ENCODE results near the gene GAB3. TPM values are rescaled to one million over a fixed set of nuclear protein-coding genes. Genes with fewer than 3 reads are reported as not detected.

Gene GAB3
- total RNA-seq, 1 donor from 2014 or later = 1.1 TPM

GRCh38 chrX:154762537-154763296, 11.8 kb upstream of the GAB3 start, which contains the start of gene DKC1:
TSS of gene DKC1 (plus strand) at chrX:154762864. CDS start at chrX:154762966, 102 bp downstream.
- H3K9me3 Mint-ChIP-seq (ENCODE audit: unreplicated experiment) = no peaks in the 10 kb centered on the region
- H3K27ac Mint-ChIP-seq (ENCODE audit: unreplicated experiment) = peak within 1 kb of the TSS; percentile 84
- DNase-seq (ENCODE audit: extremely low spot score, unreplicated experiment) = peak; percentile 98
- TF ChIP-seq, protein P1, sequence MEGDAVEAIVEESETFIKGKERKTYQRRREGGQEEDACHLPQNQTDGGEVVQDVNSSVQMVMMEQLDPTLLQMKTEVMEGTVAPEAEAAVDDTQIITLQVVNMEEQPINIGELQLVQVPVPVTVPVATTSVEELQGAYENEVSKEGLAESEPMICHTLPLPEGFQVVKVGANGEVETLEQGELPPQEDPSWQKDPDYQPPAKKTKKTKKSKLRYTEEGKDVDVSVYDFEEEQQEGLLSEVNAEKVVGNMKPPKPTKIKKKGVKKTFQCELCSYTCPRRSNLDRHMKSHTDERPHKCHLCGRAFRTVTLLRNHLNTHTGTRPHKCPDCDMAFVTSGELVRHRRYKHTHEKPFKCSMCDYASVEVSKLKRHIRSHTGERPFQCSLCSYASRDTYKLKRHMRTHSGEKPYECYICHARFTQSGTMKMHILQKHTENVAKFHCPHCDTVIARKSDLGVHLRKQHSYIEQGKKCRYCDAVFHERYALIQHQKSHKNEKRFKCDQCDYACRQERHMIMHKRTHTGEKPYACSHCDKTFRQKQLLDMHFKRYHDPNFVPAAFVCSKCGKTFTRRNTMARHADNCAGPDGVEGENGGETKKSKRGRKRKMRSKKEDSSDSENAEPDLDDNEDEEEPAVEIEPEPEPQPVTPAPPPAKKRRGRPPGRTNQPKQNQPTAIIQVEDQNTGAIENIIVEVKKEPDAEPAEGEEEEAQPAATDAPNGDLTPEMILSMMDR (IDR thresholded peaks at IDR 0.05) = peak; percentile 21
- peaks cover 5% of the 10 kb centered on the region for H3K36me3 Mint-ChIP-seq (ENCODE audit: unreplicated experiment)
- peak within 1 kb of the TSS; percentile 86 for H3K4me3 Mint-ChIP-seq (ENCODE audit: unreplicated experiment)
- H3K4me1 Mint-ChIP-seq (ENCODE audit: unreplicated experiment) = peaks cover 10% of the 10 kb centered on the region
- no peaks in the 10 kb centered on the region for H3K27me3 Mint-ChIP-seq (ENCODE audit: unreplicated experiment)

GRCh38 chrX:154761977-154762536, 11.2 kb upstream of the GAB3 start:
- H3K36me3 Mint-ChIP-seq (ENCODE audit: unreplicated experiment) = peaks cover 5% of the 10 kb centered on the region
- H3K27me3 Mint-ChIP-seq (ENCODE audit: unreplicated experiment) = no peaks in the 10 kb centered on the region

GRCh38 chrX:154758696-154759095, 7.8 kb upstream of the GAB3 start:
- H3K36me3 Mint-ChIP-seq (ENCODE audit: unreplicated experiment) = no peaks in the 10 kb centered on the region
- H3K27me3 Mint-ChIP-seq (ENCODE audit: unreplicated experiment) = no peaks in the 10 kb centered on the region
- H3K4me1 Mint-ChIP-seq (ENCODE audit: unreplicated experiment) = peaks cover 4% of the 10 kb centered on the region
- DNase-seq (ENCODE audit: extremely low spot score, unreplicated experiment) = no peak
- H3K9me3 Mint-ChIP-seq (ENCODE audit: unreplicated experiment) = no peaks in the 10 kb centered on the region
- H3K4me3 Mint-ChIP-seq (ENCODE audit: unreplicated experiment) = no peak overlapping the region
- H3K27ac Mint-ChIP-seq (ENCODE audit: unreplicated experiment) = no peak overlapping the region
- TF ChIP-seq, protein P1 (IDR thresholded peaks at IDR 0.05) = no peak

More at GRCh38 chrX:154761977-154762536, 11.2 kb upstream of the GAB3 start:
- no peaks in the 10 kb centered on the region for H3K9me3 Mint-ChIP-seq (ENCODE audit: unreplicated experiment)
- TF ChIP-seq, protein P1 (IDR thresholded peaks at IDR 0.05) = no peak
- no peak for DNase-seq (ENCODE audit: extremely low spot score, unreplicated experiment)
- H3K4me1 Mint-ChIP-seq (ENCODE audit: unreplicated experiment) = peaks cover 10% of the 10 kb centered on the region
- H3K27ac Mint-ChIP-seq (ENCODE audit: unreplicated experiment) = peak overlapping the region; percentile 83
- H3K4me3 Mint-ChIP-seq (ENCODE audit: unreplicated experiment) = peak overlapping the region; percentile 86

GRCh38 chrX:154751669-154752271, 893 bp upstream of the GAB3 start:
- peaks cover 8% of the 10 kb centered on the region for H3K27me3 Mint-ChIP-seq (ENCODE audit: unreplicated experiment)
- no peak overlapping the region for H3K27ac Mint-ChIP-seq (ENCODE audit: unreplicated experiment)
- H3K9me3 Mint-ChIP-seq (ENCODE audit: unreplicated experiment) = no peaks in the 10 kb centered on the region
- no peak for DNase-seq (ENCODE audit: extremely low spot score, unreplicated experiment)
- no peaks in the 10 kb centered on the region for H3K36me3 Mint-ChIP-seq (ENCODE audit: unreplicated experiment)
- H3K4me3 Mint-ChIP-seq (ENCODE audit: unreplicated experiment) = peak overlapping the region; percentile 65
- TF ChIP-seq, protein P1 (IDR thresholded peaks at IDR 0.05) = no peak
- H3K4me1 Mint-ChIP-seq (ENCODE audit: unreplicated experiment) = peaks cover 4% of the 10 kb centered on the region

GRCh38 chrX:154751203-154751668, 359 bp upstream of the GAB3 start:
- Mint-ChIP-seq H3K4me3 (ENCODE audit: unreplicated experiment) (peak overlapping the region; percentile 65), H3K36me3 (ENCODE audit: unreplicated experiment) (no peaks in the 10 kb centered on the region), H3K27me3 (ENCODE audit: unreplicated experiment) (peaks cover 8% of the 10 kb centered on the region), H3K9me3 (ENCODE audit: unreplicated experiment) (no peaks in the 10 kb centered on the region), H3K27ac (ENCODE audit: unreplicated experiment) (no peak overlapping the region), H3K4me1 (ENCODE audit: unreplicated experiment) (peaks cover 4% of the 10 kb centered on the region)
- TF ChIP-seq, protein P1 (IDR thresholded peaks at IDR 0.05) = no peak
- no peak for DNase-seq (ENCODE audit: extremely low spot score, unreplicated experiment)

All from osteocyte (in vitro differentiated cells).